ENCODE data around the gene CDYL. TPM values are rescaled to one million over a fixed set of nuclear protein-coding genes. Genes with fewer than 3 reads are reported as not detected.

Gene CDYL
- total and polyA plus RNA-seq, 2 donors = 10.4 to 56.0 TPM

DNA sequence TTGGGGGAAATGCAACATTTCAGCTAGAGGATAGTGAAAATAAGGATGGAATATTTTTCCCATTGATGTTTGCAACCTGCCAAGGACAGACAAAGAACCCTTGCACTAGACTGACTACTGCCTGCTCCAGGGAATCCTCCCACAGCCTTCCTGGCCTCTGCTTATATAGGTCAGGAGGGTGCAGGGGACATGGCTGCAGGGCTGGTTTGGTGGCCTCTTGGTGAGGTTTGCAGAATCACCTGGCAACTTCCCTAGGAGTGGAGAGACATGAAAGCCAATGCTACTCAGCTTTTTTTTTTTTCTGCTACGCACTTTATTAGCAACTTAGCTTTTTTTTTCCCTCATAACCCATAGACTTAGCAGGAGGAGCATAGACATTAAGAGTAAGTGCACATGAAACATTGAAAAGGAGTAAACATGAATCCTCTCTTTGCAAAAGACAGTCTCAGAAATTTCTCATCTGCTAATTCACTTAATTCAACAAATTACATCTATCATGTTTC lies 39.8 kb upstream of the CDYL start:
- Histone ChIP-seq H3K4me3 (ENCODE audit: low read length in 2 of 2) (no peak overlapping the region), H3K4me1 (ENCODE audit: control insufficient read depth in 2 of 2, insufficient read depth in 2 of 2, low read length in 2 of 2) (no peaks in the 10 kb centered on the region), H3K9me3 (ENCODE audit: control insufficient read depth in 2 of 2, insufficient read depth in 1 of 2, low read length in 1 of 2) (no peaks in the 10 kb centered on the region), H3K27ac (ENCODE audit: low read depth in 1 of 2, low read length in 1 of 2) (no peak overlapping the region), H3K27me3 (ENCODE audit: control insufficient read depth in 2 of 2, insufficient read depth in 1 of 2, low read length in 1 of 2) (no peaks in the 10 kb centered on the region), H3K36me3 (ENCODE audit: control insufficient read depth in 2 of 2, insufficient read depth in 2 of 2, low read length in 1 of 2) (no peaks in the 10 kb centered on the region)
- WGBS = 100% methylated on average over 1 of the region's 1 CpG
- no peak for DNase-seq (ENCODE audit: low read depth in 6 of 9, low spot score in 9 of 9)

DNA sequence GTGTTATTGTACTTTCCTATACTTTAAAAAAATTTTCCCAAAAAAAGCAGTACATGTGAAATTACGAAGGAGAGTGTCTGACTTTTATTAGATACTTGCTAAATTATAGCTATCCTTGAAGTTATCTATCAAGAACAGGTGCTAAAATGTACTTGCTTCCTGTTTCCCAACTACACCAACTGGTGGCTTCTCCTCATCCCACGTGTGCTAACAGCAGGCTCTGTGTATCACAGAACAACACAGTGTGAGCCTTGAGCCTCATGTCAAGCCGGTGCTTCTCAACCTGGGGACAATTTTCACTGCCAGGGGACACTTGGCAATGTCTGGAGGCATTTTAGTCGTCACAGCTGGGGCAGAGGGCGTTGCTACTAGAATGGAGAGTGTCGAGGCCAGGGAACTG lies 36.2 kb upstream of the CDYL start:
- H3K27ac ChIP-seq (ENCODE audit: low read depth in 1 of 2, low read length in 1 of 2) = no peak overlapping the region
- no peaks in the 10 kb centered on the region for H3K9me3 ChIP-seq (ENCODE audit: control insufficient read depth in 2 of 2, insufficient read depth in 1 of 2, low read length in 1 of 2)
- DNase-seq (ENCODE audit: low read depth in 6 of 9, low spot score in 9 of 9) = no peak
- H3K27me3 ChIP-seq (ENCODE audit: control insufficient read depth in 2 of 2, insufficient read depth in 1 of 2, low read length in 1 of 2) = no peaks in the 10 kb centered on the region
- no peaks in the 10 kb centered on the region for H3K4me1 ChIP-seq (ENCODE audit: control insufficient read depth in 2 of 2, insufficient read depth in 2 of 2, low read length in 2 of 2)
- H3K36me3 ChIP-seq (ENCODE audit: control insufficient read depth in 2 of 2, insufficient read depth in 2 of 2, low read length in 1 of 2) = no peaks in the 10 kb centered on the region
- WGBS = 72% methylated on average over 6 of the region's 6 CpGs
- H3K4me3 ChIP-seq (ENCODE audit: low read length in 2 of 2) = no peak overlapping the region

DNA sequence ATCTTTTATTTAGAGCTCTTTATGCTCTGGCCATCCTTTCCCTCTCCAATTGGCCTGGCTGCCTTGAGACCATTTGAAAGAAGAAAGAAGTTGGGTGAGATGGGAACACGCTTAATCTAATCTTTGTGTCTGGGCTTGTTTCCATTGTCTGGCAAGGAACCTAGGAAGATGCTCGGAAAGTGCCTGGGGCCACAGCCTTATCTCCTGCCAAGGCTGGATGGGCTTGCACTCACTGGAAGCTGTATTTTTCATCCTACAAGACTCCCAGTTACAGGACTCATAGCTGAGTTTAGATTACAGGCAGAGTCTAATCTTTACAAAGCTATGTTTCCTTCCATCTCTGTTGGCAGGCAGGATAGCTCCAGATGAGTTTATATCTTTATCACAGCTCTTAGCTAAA lies 33.1 kb upstream of the CDYL start:
- WGBS = 90% methylated on average over 2 of the region's 2 CpGs

DNA sequence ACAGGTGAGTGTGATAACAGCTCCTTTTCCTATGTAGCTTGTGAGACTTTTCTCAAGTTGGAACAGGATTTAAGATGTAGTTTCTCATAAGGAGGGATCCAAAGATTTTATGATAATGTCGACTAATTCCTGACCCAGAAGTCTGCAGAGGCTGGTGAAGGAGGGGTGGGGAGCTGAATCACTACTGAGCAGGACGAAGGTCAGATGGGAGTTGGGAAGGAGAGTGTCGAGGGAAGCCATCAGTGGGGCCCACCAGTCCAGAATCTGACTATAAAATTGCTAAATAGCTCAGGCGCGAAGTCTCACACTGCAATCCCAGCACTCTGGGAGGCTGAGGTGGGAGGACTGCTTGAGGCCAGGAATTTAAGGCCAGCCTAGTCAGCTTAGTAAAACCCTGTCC lies 32.3 kb upstream of the CDYL start:
- DNase-seq (ENCODE audit: low read depth in 6 of 9, low spot score in 9 of 9) = no peak
- no peaks in the 10 kb centered on the region for H3K4me1 ChIP-seq (ENCODE audit: control insufficient read depth in 2 of 2, insufficient read depth in 2 of 2, low read length in 2 of 2)
- H3K36me3 ChIP-seq (ENCODE audit: control insufficient read depth in 2 of 2, insufficient read depth in 2 of 2, low read length in 1 of 2) = no peaks in the 10 kb centered on the region
- no peak overlapping the region for H3K27ac ChIP-seq (ENCODE audit: low read depth in 1 of 2, low read length in 1 of 2)
- no peaks in the 10 kb centered on the region for H3K9me3 ChIP-seq (ENCODE audit: control insufficient read depth in 2 of 2, insufficient read depth in 1 of 2, low read length in 1 of 2)
- no peak overlapping the region for H3K4me3 ChIP-seq (ENCODE audit: low read length in 2 of 2)
- H3K27me3 ChIP-seq (ENCODE audit: control insufficient read depth in 2 of 2, insufficient read depth in 1 of 2, low read length in 1 of 2) = no peaks in the 10 kb centered on the region
- WGBS = 95% methylated on average over 5 of the region's 5 CpGs

More for the DNA sequence above, 33.1 kb upstream of the CDYL start:
- no peaks in the 10 kb centered on the region for H3K36me3 ChIP-seq (ENCODE audit: control insufficient read depth in 2 of 2, insufficient read depth in 2 of 2, low read length in 1 of 2)
- DNase-seq (ENCODE audit: low read depth in 6 of 9, low spot score in 9 of 9) = no peak
- H3K9me3 ChIP-seq (ENCODE audit: control insufficient read depth in 2 of 2, insufficient read depth in 1 of 2, low read length in 1 of 2) = no peaks in the 10 kb centered on the region
- no peak overlapping the region for H3K4me3 ChIP-seq (ENCODE audit: low read length in 2 of 2)
- H3K4me1 ChIP-seq (ENCODE audit: control insufficient read depth in 2 of 2, insufficient read depth in 2 of 2, low read length in 2 of 2) = no peaks in the 10 kb centered on the region
- no peaks in the 10 kb centered on the region for H3K27me3 ChIP-seq (ENCODE audit: control insufficient read depth in 2 of 2, insufficient read depth in 1 of 2, low read length in 1 of 2)
- H3K27ac ChIP-seq (ENCODE audit: low read depth in 1 of 2, low read length in 1 of 2) = no peak overlapping the region

DNA sequence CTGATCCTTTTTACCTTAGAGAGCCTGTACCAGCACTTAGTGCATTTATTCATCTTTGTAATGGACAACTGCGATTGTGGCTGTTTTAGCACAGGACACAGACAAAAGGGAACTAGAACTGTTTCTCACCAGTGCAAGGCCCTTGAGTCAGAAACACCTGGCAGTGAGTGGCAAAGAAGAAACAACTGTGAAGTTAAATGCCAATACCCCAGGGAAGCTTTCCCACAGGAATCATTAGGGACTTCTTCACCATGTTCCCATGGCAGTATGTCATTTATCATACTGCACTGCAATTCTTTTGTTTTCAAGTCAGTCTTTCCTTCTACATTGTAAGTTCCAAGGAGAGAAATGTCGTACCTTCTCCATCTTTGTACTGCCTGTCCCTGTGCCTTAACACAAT lies 28.6 kb upstream of the CDYL start:
- no peaks in the 10 kb centered on the region for H3K9me3 ChIP-seq (ENCODE audit: control insufficient read depth in 2 of 2, insufficient read depth in 1 of 2, low read length in 1 of 2)
- H3K4me1 ChIP-seq (ENCODE audit: control insufficient read depth in 2 of 2, insufficient read depth in 2 of 2, low read length in 2 of 2) = no peaks in the 10 kb centered on the region
- WGBS = 97% methylated on average over 2 of the region's 2 CpGs
- no peak overlapping the region for H3K4me3 ChIP-seq (ENCODE audit: low read length in 2 of 2)
- H3K27ac ChIP-seq (ENCODE audit: low read depth in 1 of 2, low read length in 1 of 2) = no peak overlapping the region
- H3K27me3 ChIP-seq (ENCODE audit: control insufficient read depth in 2 of 2, insufficient read depth in 1 of 2, low read length in 1 of 2) = no peaks in the 10 kb centered on the region
- no peaks in the 10 kb centered on the region for H3K36me3 ChIP-seq (ENCODE audit: control insufficient read depth in 2 of 2, insufficient read depth in 2 of 2, low read length in 1 of 2)
- DNase-seq (ENCODE audit: low read depth in 6 of 9, low spot score in 9 of 9) = no peak

DNA sequence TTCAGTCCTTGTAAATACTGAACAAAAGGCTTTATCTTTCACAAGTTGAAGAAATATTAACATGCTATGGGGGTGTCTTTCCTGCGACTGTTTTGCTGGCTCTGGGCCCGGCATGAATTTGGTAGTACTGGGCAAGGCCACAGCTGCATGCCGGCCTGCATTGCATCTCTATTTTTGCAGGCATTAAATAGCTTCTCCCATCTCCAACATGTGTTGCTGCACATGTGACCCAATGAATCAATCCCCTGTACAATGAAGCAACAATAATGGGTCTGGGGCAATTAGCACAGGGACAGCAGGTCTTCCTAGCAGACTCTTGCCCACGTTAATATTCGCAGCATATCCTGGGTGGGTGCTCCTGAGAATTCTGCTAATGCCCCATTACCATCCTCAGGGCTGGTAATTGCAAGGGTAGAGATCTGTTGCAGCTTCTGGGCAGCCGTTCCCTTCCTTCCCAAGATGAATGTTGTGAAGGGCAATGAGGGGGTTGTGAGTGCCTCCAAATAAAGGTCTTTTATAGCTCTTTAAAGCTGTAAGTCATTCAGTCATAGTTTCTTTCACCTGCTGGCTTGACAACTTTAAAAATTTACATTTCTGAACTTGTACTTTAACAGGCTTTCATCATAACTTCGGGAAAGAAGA lies 24.3 kb upstream of the CDYL start:
- no peak for DNase-seq (ENCODE audit: low read depth in 6 of 9, low spot score in 9 of 9)
- WGBS = 94% methylated on average over 7 of the region's 7 CpGs
- no peaks in the 10 kb centered on the region for H3K9me3 ChIP-seq (ENCODE audit: control insufficient read depth in 2 of 2, insufficient read depth in 1 of 2, low read length in 1 of 2)
- H3K27me3 ChIP-seq (ENCODE audit: control insufficient read depth in 2 of 2, insufficient read depth in 1 of 2, low read length in 1 of 2) = no peaks in the 10 kb centered on the region
- H3K4me1 ChIP-seq (ENCODE audit: control insufficient read depth in 2 of 2, insufficient read depth in 2 of 2, low read length in 2 of 2) = no peaks in the 10 kb centered on the region
- no peak overlapping the region for H3K27ac ChIP-seq (ENCODE audit: low read depth in 1 of 2, low read length in 1 of 2)
- H3K4me3 ChIP-seq (ENCODE audit: low read length in 2 of 2) = no peak overlapping the region
- no peaks in the 10 kb centered on the region for H3K36me3 ChIP-seq (ENCODE audit: control insufficient read depth in 2 of 2, insufficient read depth in 2 of 2, low read length in 1 of 2)

DNA sequence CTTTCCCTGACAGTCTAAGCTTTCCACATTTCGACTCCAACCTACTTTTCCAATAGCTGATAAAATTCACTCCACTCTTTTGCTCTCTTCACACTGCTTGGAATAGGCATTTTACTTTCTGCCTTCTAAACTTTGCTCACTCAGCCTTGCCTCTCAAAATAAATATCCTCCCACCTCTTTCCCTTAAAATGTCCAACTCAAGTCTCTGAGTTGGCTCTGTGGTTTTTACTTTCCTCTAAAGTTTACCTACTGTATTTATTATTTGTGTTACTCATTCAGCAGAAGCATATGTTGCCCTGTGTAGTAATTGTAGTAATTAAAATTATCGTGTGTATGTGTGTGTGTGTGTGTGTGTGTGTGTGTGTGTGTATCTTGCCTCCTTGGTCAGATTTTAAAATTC lies 20.0 kb upstream of the CDYL start:
- Histone ChIP-seq H3K36me3 (ENCODE audit: control insufficient read depth in 2 of 2, insufficient read depth in 2 of 2, low read length in 1 of 2) (no peaks in the 10 kb centered on the region), H3K27ac (ENCODE audit: low read depth in 1 of 2, low read length in 1 of 2) (no peak overlapping the region), H3K9me3 (ENCODE audit: control insufficient read depth in 2 of 2, insufficient read depth in 1 of 2, low read length in 1 of 2) (no peaks in the 10 kb centered on the region), H3K27me3 (ENCODE audit: control insufficient read depth in 2 of 2, insufficient read depth in 1 of 2, low read length in 1 of 2) (no peaks in the 10 kb centered on the region), H3K4me3 (ENCODE audit: low read length in 2 of 2) (no peak overlapping the region), H3K4me1 (ENCODE audit: control insufficient read depth in 2 of 2, insufficient read depth in 2 of 2, low read length in 2 of 2) (no peaks in the 10 kb centered on the region)
- DNase-seq (ENCODE audit: low read depth in 6 of 9, low spot score in 9 of 9) = no peak
- 90% methylated on average over 2 of the region's 2 CpGs for WGBS

DNA sequence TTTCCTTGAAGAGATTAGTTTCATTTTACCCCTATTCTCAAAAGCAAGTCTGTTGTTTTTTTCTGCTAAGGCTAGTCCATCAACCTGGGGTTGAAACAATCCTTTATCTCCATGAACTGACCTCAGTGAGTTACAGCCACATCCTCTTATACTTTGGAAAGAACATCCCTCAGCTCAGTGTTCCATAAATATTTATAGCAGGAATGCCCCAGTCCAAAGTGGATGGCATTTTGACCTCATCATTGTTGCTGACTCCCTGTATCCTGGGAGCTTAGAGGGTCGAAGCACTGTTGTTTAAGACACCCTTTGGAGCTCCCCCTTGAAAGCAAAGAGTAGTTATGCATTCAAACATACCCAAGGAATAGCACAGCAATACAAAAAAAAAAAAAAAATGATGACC lies 16.2 kb upstream of the CDYL start:
- 88% methylated on average over 1 of the region's 1 CpG for WGBS
- Histone ChIP-seq H3K36me3 (ENCODE audit: control insufficient read depth in 2 of 2, insufficient read depth in 2 of 2, low read length in 1 of 2) (no peaks in the 10 kb centered on the region), H3K9me3 (ENCODE audit: control insufficient read depth in 2 of 2, insufficient read depth in 1 of 2, low read length in 1 of 2) (peaks cover 0 to 3% of the 10 kb centered on the region in 2 donors)

DNA sequence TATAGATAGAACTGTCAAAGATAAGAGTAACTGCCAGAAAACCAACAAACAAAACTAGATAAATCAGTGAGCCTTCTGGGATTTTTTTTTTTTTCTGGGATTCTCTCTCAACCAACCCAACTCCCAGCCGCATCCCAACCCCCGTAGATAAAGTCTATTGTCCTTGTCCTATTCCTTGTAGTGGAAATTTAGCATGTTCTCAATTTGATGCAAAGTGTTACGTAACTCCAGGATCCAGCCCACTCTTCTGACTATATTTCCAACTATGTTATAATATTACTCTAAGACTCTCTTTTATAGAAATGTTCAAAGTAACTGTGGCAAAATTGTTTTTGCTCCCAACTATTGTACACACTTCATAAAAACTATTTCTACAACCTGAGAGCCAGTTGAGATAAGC lies 15.4 kb upstream of the CDYL start:
- 94% methylated on average over 3 of the region's 3 CpGs for WGBS
- Histone ChIP-seq H3K27ac (ENCODE audit: low read depth in 1 of 2, low read length in 1 of 2) (no peak overlapping the region), H3K27me3 (ENCODE audit: control insufficient read depth in 2 of 2, insufficient read depth in 1 of 2, low read length in 1 of 2) (no peaks in the 10 kb centered on the region), H3K4me1 (ENCODE audit: control insufficient read depth in 2 of 2, insufficient read depth in 2 of 2, low read length in 2 of 2) (no peaks in the 10 kb centered on the region), H3K4me3 (ENCODE audit: low read length in 2 of 2) (no peak overlapping the region), H3K9me3 (ENCODE audit: control insufficient read depth in 2 of 2, insufficient read depth in 1 of 2, low read length in 1 of 2) (peaks cover 0 to 3% of the 10 kb centered on the region in 2 donors), H3K36me3 (ENCODE audit: control insufficient read depth in 2 of 2, insufficient read depth in 2 of 2, low read length in 1 of 2) (no peaks in the 10 kb centered on the region)
- DNase-seq (ENCODE audit: low read depth in 6 of 9, low spot score in 9 of 9) = no peak

More for the DNA sequence above, 16.2 kb upstream of the CDYL start:
- Histone ChIP-seq H3K4me1 (ENCODE audit: control insufficient read depth in 2 of 2, insufficient read depth in 2 of 2, low read length in 2 of 2) (no peaks in the 10 kb centered on the region), H3K27me3 (ENCODE audit: control insufficient read depth in 2 of 2, insufficient read depth in 1 of 2, low read length in 1 of 2) (no peaks in the 10 kb centered on the region), H3K27ac (ENCODE audit: low read depth in 1 of 2, low read length in 1 of 2) (no peak overlapping the region), H3K4me3 (ENCODE audit: low read length in 2 of 2) (no peak overlapping the region)
- DNase-seq (ENCODE audit: low read depth in 6 of 9, low spot score in 9 of 9) = no peak

Data from thymus (tissue), 11 donors.